Measurements from ENCODE around the gene ETHE1.

ETHE1 gene

DNA sequence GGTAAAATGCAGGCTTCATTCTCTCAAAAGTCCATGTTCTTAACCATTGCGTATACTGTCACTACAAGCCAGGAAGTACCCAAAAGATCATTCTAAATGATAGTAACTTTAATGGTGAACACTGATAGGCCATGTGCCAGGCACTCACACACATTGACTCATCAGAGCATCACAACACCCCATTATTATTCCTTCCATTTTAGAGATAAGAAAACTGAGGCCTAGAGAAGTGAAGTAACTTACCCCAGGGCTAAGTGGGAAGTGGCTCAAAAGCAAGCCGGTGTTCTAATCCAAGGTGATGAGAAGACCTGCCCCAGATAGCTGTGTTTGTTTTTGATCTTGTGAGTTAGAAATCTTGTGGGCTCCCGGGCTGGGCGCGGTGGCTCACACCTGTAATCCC, 21.1 kb downstream of the ETHE1 start:
- H3K36me3 ChIP-seq (ENCODE audit: low read length), result no peaks in the 10 kb centered on the region
- no peaks in the 10 kb centered on the region for H3K79me2 ChIP-seq (ENCODE audit: insufficient read depth, low read length)
- no peaks in the 10 kb centered on the region for H3K9me3 ChIP-seq (ENCODE audit: insufficient read depth, low read length)
- no peak overlapping the region for H3K9ac ChIP-seq (ENCODE audit: low read length)
- H3K9me2 ChIP-seq (replicated peaks; ENCODE audit: insufficient read depth, low read length), result no peaks in the 10 kb centered on the region
- no peak overlapping the region for H2AFZ ChIP-seq (ENCODE audit: low read depth, low read length, severe bottlenecking)
- H3F3A ChIP-seq (ENCODE audit: insufficient read depth), result 0 out of 2 replicates have a peak, but pooled peaks cover 4% of the 10 kb centered on the region
- TF ChIP-seq EZH2phosphoT487 (conservative IDR thresholded peaks at IDR 0.05; ENCODE audit: low read length), result no peak
- TF ChIP-seq, protein P1, sequence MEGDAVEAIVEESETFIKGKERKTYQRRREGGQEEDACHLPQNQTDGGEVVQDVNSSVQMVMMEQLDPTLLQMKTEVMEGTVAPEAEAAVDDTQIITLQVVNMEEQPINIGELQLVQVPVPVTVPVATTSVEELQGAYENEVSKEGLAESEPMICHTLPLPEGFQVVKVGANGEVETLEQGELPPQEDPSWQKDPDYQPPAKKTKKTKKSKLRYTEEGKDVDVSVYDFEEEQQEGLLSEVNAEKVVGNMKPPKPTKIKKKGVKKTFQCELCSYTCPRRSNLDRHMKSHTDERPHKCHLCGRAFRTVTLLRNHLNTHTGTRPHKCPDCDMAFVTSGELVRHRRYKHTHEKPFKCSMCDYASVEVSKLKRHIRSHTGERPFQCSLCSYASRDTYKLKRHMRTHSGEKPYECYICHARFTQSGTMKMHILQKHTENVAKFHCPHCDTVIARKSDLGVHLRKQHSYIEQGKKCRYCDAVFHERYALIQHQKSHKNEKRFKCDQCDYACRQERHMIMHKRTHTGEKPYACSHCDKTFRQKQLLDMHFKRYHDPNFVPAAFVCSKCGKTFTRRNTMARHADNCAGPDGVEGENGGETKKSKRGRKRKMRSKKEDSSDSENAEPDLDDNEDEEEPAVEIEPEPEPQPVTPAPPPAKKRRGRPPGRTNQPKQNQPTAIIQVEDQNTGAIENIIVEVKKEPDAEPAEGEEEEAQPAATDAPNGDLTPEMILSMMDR (IDR thresholded peaks at IDR 0.05; ENCODE audit: insufficient read depth, low read length, poor library complexity, severe bottlenecking), result no peak
- H3K4me3 ChIP-seq (ENCODE audit: insufficient read depth, low read length, poor library complexity, severe bottlenecking), result no peak overlapping the region
- H4K20me1 ChIP-seq (ENCODE audit: low read depth, low read length), result no peaks in the 10 kb centered on the region
- H3K27me3 ChIP-seq (ENCODE audit: low read length), result no peaks in the 10 kb centered on the region
- no peak overlapping the region for H3K4me2 ChIP-seq (ENCODE audit: low read depth, low read length, poor library complexity, severe bottlenecking)
- H3K27ac ChIP-seq (ENCODE audit: low read depth, low read length), result no peak overlapping the region

GRCh38 chr19:43505186-43505456, 21.9 kb downstream of the ETHE1 start:
- no peak overlapping the region for H3K9ac ChIP-seq (ENCODE audit: low read length)
- no peaks in the 10 kb centered on the region for H3K79me2 ChIP-seq (ENCODE audit: insufficient read depth, low read length)
- TF ChIP-seq EZH2phosphoT487 (conservative IDR thresholded peaks at IDR 0.05; ENCODE audit: low read length), result no peak
- TF ChIP-seq, protein P1 (IDR thresholded peaks at IDR 0.05; ENCODE audit: insufficient read depth, low read length, poor library complexity, severe bottlenecking), result no peak
- H3K4me2 ChIP-seq (ENCODE audit: low read depth, low read length, poor library complexity, severe bottlenecking), result peak overlapping the region; percentile 97
- peak overlapping the region; percentile 99 for H2AFZ ChIP-seq (ENCODE audit: low read depth, low read length, severe bottlenecking)
- H3K4me3 ChIP-seq (ENCODE audit: insufficient read depth, low read length, poor library complexity, severe bottlenecking), result no peak overlapping the region
- no peaks in the 10 kb centered on the region for H3K27me3 ChIP-seq (ENCODE audit: low read length)
- no peaks in the 10 kb centered on the region for H3K36me3 ChIP-seq (ENCODE audit: low read length)
- H3F3A ChIP-seq (ENCODE audit: insufficient read depth), result 0 out of 2 replicates have a peak, but pooled peaks cover 4% of the 10 kb centered on the region
- no peaks in the 10 kb centered on the region for H3K9me3 ChIP-seq (ENCODE audit: insufficient read depth, low read length)
- no peaks in the 10 kb centered on the region for H4K20me1 ChIP-seq (ENCODE audit: low read depth, low read length)
- no peak overlapping the region for H3K27ac ChIP-seq (ENCODE audit: low read depth, low read length)
- no peaks in the 10 kb centered on the region for H3K9me2 ChIP-seq (replicated peaks; ENCODE audit: insufficient read depth, low read length)

GRCh38 chr19:43504426-43505185, 22.4 kb downstream of the ETHE1 start, which contains the start of gene PHLDB3:
Gene PHLDB3, minus strand, starts transcription at chr19:43504746. Its CDS starts 628 bp downstream, at chr19:43504118.
- Histone ChIP-seq H3F3A (ENCODE audit: insufficient read depth) (0 out of 2 replicates have a peak, but pooled peaks cover 4% of the 10 kb centered on the region), H3K79me2 (ENCODE audit: insufficient read depth, low read length) (no peaks in the 10 kb centered on the region), H3K9me3 (ENCODE audit: insufficient read depth, low read length) (no peaks in the 10 kb centered on the region), H4K20me1 (ENCODE audit: low read depth, low read length) (no peaks in the 10 kb centered on the region), H3K4me3 (ENCODE audit: insufficient read depth, low read length, poor library complexity, severe bottlenecking) (peak within 1 kb of the TSS; percentile 66), H2AFZ (ENCODE audit: low read depth, low read length, severe bottlenecking) (peak within 1 kb of the TSS; percentile 99), H3K36me3 (ENCODE audit: low read length) (no peaks in the 10 kb centered on the region), H3K4me2 (ENCODE audit: low read depth, low read length, poor library complexity, severe bottlenecking) (peak within 1 kb of the TSS; percentile 97), H3K27me3 (ENCODE audit: low read length) (no peaks in the 10 kb centered on the region), H3K27ac (ENCODE audit: low read depth, low read length) (no peak within 1 kb of the TSS; the same call in 1 of the 2 replicates), H3K9ac (ENCODE audit: low read length) (peak within 1 kb of the TSS; percentile 62), H3K9me2 (replicated peaks; ENCODE audit: insufficient read depth, low read length) (no peaks in the 10 kb centered on the region)
- no peak for TF ChIP-seq EZH2phosphoT487 (conservative IDR thresholded peaks at IDR 0.05; ENCODE audit: low read length)
- TF ChIP-seq, protein P1 (IDR thresholded peaks at IDR 0.05; ENCODE audit: insufficient read depth, low read length, poor library complexity, severe bottlenecking), result peak; percentile 15

Measured in SU-DHL-6 (cell line).